GM19193 (cell line): ENCODE measurements around the gene MAP2K6.

Source experiments
- POLR2A ChIP-seq: IDR thresholded peaks from 4 replicates; pipeline ENCODE4 v1.6.1; 2011; ENCODE audit not compliant: insufficient read depth, insufficient read length; ENCODE audit errors: extremely low read depth

MAP2K6 gene

DNA sequence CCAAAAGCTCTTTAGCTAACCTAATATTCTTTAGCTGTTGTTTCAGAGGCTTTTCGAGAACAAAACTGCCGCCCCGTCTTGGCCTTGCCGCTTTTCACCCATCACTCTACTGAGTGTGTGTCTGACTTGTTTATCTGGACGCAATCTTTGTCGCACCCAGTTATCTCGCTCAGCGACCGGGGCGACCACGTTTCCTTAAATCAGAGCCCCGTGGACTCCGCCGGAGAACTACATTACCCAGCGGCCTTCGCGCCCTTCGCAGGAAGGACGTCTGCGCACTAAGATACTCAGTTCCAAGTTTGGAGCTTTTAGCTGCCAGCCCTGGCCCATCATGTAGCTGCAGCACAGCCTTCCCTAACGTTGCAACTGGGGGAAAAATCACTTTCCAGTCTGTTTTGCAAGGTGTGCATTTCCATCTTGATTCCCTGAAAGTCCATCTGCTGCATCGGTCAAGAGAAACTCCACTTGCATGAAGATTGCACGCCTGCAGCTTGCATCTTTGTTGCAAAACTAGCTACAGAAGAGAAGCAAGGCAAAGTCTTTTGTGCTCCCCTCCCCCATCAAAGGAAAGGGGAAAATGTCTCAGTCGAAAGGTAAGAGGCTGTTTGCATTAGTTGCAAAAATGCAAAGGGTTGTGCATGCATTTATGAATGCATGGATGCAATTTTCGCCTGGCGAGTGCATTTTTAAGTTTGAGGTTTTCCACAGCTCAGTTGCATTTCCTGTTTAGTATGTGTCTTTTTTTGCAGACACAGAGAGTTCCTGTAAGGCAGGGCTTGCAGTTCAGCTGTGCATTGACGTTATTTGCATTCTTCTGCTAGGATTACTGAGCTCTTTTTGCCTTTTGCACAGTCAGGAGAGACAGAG is at the start of gene MAP2K6:
Gene MAP2K6 (plus strand): TSS at position 290 of the 867 bp plus-strand sequence. CDS start 288 bp downstream, at position 578.
- no peak for TF ChIP-seq POLR2A

- TF ChIP-seq POLR2A = no peak
Observed at GRCh38 chr17:69367298-69367697, 47.2 kb upstream of the MAP2K6 start.

DNA sequence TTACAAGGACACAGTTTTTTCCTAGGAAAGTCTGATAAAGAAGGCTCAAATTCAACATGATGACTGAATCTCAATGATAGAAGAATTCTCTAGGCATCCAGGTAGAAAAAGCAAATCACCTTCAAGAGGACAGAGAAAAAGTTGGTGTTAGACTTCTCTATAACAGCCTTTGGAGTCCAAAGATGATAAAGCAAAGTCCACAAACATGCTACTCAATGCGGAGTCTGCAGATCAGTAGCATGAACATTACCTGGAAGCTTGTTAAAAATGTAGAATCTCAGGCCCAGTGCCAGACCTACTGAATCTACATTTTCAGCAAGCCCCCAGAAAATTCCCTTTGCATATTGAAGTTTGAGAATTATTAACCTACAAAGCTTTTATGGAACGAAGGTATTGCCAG is 41.4 kb upstream of the MAP2K6 start:
- no peak for TF ChIP-seq POLR2A

DNA sequence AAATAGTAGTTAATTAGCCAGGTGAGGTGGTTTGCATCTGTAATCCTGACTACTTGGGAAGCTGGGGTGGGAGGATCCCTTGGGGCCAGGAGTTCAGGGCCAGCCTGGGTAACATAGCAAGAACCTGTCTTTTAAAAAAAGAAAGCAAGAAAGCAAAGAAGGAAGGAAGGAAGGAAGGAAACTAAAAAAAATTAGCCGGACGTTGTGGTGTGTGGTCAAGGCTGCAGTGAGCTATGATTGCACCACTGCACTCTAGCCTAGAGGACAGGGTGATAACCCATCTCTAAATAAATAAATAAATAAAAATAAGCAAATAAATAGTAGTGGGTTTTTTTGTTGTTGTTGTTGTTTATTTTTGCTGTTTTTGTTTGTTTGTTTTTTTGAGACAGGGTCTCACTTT is 39.3 kb upstream of the MAP2K6 start:
- no peak for TF ChIP-seq POLR2A

DNA sequence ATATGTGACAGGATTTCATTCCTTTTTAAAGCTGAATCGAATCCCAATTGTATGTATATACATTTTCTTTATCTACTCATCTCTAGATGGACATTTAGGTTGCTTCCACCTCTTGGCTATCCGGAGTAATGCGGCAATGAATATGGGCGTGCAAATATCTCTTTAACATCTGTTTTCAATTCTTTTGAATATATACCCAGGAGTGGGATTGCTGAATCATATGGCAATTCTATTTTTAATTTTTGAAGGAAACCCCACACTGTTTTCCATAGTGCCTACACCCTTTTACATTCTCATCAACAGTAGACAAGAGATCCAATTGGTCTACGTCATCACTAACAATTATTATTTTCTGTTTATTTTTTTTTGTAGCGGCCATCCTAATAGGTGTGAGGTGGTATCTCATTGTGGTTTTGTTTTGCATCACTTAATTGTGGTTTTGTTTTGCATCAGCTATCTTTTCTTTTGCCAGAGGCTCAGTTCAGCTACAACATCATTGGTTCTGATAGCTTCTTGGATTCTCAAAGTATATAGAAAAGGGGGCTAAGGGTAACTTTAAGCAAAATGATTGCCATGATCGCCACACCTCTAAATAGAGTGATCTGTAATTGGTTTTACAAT is 25.6 kb upstream of the MAP2K6 start:
- TF ChIP-seq POLR2A = no peak

DNA sequence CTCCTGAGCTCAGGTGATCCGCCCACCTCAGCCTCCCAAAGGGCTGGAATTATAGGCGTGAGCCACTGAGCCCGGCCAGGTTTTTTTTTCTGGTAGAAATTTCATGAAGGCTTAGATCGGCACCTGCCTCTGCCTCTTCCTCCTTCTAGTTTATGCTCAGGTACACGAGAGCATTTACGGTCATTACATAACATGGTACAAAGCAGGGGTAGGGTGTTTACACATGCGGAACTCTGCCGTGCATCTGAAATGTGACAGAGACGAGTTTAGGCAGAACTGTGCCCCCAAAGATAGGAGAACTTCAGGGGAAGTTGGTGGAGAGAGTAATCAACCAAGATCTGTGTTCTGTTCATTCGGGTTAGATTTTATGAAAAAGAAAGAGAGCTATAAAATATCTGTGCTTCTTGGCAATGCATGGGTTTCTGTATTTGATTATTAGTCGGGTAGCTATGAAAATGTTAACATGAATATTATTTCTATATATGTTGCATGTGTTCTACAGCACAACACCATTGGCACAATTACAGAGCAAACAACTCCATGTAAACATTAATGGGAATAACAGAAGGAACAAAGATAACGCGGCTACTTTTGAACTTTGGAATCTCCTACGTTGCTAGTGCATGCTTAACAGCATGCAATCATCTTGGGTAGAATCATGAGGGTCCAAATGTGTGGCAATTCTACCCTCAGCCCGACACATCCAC is 23.5 kb upstream of the MAP2K6 start:
- no peak for TF ChIP-seq POLR2A

- TF ChIP-seq POLR2A = no peak
Observed at GRCh38 chr17:69401251-69401650, 13.2 kb upstream of the MAP2K6 start.

- no peak for TF ChIP-seq POLR2A
Observed at GRCh38 chr17:69402052-69402451, 12.4 kb upstream of the MAP2K6 start.

GRCh38 chr17:69404399-69404798 is 10.1 kb upstream of the MAP2K6 start:
- no peak for TF ChIP-seq POLR2A

DNA sequence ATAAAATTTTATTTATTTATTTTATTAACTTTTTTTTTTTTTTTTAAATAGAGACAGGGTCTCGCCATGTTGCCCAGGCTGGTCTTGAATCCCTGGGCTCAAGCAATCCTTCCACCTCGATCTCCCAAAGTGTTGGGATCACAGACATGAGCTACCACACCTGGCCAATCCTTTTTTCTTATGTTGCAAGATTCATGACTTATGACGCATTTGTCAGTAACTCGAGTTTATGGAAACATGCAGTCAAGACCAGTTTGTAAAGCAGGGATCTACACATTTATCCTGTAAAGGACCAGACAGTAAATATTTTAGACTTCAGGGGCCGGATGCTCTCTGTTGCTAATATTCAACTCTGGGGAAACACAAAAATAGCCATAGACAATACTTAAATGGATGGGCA is 9.4 kb upstream of the MAP2K6 start:
- TF ChIP-seq POLR2A = no peak

DNA sequence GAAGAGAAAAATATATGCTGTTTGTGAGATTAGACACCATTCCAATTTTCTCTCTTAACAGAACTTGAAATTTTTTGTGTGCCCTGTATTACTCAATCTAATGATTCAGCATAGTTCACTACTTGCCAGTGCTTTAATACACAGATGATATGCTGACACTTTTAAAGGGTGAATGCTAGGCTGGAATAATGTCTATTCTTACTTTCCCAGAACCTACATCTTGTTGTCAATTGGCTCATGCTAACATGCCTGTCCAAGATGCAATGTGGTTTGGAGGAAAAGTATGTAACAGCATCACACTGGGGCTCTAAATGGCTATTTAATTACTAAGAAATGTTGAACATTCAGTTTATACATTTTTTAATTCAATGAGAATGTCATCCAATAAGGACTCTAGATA is 7.6 kb upstream of the MAP2K6 start:
- TF ChIP-seq POLR2A = no peak

DNA sequence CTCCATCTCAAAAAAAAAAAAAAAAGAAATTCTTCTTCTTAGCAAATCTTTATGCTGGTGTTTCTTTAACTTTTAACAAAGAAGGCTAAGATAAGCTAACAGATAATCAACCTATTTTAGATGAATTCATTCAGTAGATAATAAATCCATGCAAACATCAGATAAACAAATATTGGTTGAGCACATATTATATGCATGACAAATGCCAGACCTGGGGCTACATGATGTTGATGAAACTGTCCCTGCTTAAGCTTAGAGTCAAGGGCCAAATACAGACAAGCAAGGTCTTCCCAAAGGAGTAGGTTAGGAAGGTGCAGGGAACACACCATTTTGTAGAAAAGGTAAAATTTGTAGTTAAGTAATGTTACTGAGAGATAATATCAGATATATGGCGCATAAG is 6.7 kb upstream of the MAP2K6 start:
- no peak for TF ChIP-seq POLR2A

- no peak for TF ChIP-seq POLR2A
Observed at GRCh38 chr17:69410671-69411070, 3.8 kb upstream of the MAP2K6 start.

DNA sequence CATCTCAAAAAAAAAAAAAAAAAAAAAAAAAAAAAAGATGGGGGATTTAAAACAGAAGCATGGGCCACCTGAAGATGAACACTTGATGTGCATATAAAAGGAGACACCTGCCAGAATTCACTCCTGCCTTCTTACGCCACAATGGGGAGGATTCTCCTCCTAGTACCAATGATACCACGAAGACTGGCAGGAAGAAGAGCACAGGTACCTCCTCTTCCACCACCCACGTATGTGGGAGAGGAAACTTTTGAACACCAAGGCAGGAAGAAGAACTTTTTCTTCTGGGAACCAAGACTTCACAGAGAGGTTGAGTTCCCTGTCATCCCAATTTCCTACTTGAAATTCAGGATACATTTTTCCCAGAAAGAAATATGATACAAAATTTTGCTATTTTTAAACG is 2.7 kb upstream of the MAP2K6 start:
- no peak for TF ChIP-seq POLR2A

DNA sequence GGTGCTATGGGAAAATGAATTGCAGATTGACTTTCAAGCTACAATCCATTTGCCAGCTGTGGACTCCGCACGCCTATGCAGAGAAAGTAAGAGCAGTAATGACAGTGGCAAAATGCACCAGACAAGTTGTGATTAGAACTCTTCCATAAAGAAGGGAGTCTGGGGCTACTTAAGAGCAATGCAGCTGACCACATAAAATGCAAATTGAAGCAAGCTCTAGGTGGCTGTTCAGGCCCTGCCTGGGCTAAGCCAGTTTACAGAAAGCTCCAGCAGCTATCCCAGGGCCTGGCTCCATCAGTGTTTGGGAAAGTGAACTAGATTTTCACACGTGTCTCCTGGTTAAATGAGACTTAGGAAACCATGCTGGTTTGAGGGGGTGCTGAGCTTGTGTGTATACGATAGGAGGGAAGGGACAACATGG is 2.2 kb upstream of the MAP2K6 start:
- TF ChIP-seq POLR2A = no peak
